CD4-positive, alpha-beta T cell treated with Interleukin-2 at 100 ng/mL for 4 hours (primary cell): ENCODE data around the gene IRX3.
"Not testable (repeated sequence)": the region's sequence is repeated elsewhere in the genome, so short reads cannot be mapped to it uniquely, and the experiment has no call there.

ENCODE experiments used
- DNase-seq: peaks from one replicate; pipeline ENCODE4 v3.0.0-alpha.2; 2020; ENCODE audit warnings: low spot score

Gene IRX3

DNA sequence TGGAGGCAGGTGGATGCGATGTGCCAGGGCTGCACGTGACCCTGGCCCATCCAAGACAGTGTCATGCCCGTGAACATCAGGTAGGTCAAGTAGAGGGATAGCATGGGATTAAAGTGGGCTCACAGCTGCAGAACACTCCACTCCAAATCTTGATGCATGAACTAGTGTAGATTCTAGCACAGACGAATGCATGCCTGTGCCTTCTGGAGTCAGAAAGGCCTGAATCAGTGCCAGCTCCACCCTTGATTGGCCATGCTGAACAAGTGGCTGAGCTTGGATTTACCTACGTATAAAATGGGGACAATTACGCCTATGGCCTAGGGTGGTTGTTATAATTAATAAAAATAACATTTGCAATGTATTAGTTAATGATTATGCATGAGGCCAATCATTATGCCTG lies 10.6 kb downstream of the IRX3 start:
- DNase-seq = no peak

DNA sequence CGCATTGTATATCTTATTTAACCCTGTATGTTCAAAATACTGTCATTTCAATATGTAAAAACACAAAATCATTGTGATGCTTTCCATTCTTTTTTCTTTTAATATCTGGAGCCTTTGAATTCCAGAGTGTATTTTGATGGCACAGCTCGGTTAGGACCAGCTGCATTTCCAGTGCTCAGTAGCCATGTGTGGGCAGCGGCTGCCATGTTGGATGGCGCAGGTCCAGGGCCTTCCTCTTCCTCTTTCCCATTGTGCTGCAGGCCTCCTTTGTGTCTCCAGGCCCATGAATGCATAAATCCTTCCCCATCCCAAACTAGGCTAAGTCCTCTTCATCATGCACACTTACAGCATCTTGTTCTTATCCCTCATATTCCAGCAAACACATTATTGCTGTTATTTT lies 13.0 kb downstream of the IRX3 start:
- no peak for DNase-seq

DNA sequence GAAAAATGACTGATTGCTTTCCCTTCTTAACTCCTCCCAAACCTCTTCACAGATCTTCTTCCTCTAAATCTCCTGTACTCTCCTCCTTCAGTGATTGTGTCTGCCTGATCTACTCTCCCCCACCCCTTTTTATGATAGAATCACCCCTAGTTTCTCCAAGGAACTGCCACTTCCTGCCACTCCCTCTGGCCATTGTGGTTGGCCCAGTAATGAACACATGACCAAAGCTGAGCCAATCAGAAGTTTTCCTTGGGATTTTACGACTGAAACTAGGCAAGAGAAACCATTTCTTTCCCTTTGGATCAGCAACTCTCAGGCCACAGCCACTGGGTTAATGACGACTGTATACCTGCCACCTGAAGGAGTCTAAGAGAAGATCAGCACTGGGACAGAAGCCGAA lies 15.9 kb downstream of the IRX3 start:
- DNase-seq = no peak

DNA sequence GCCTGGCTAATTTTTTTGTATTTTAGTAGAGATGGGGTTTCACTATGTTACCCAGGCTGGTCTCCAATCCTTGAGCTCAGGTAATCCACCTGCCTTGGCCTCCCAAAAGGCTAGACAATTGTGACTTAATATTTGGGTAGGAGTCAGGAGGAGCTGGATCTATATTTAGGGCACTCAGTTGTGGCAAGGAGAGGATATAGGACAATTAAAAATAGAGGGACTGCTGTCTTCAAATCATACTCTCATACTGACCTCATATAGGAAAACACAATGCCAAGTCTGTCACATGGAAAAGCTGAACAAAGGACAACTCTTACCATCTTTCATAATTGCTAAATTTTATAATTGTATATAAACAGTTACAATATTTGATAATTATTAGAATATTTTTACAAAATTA lies 17.1 kb downstream of the IRX3 start:
- DNase-seq = no peak

DNA sequence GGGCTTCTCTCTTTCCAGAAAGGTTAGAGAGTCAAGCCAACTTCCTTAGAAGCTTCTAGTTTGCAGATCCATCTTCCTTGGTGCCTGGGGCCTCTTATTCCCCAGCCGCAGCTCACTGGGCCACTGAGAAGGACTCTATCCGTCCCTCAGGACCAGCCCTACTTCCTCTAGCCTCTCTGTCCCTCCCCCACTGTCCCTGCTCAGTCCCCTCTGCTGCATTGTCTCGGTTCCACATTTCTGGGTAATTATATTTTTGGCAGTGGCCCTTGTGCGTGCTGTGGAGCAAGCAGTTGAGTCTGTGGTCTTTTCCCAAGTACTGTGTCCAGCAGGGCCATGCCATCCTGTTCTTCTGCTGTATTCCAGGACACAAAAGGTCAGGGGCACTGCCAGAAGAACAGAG lies 17.8 kb downstream of the IRX3 start:
- DNase-seq = no peak

DNA sequence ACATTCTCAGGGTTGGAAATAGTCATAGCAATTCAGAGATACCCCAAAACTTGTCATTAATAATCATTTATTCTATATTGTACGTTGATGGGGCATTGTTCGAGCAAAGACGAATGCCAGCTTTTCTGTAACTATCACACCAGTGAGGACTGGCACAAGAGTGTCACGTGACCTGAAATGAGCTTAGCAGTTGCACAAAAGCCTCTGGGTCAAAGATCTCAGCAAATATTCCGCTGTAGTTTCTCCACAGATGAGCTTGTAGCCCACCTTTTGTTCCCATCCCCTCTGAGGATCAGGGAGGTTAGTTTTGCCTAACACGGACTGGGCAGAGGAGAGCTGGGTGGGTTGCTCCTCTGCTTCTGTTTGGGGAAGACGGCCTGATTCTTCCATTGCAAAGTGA lies 18.2 kb downstream of the IRX3 start:
- no peak for DNase-seq

DNA sequence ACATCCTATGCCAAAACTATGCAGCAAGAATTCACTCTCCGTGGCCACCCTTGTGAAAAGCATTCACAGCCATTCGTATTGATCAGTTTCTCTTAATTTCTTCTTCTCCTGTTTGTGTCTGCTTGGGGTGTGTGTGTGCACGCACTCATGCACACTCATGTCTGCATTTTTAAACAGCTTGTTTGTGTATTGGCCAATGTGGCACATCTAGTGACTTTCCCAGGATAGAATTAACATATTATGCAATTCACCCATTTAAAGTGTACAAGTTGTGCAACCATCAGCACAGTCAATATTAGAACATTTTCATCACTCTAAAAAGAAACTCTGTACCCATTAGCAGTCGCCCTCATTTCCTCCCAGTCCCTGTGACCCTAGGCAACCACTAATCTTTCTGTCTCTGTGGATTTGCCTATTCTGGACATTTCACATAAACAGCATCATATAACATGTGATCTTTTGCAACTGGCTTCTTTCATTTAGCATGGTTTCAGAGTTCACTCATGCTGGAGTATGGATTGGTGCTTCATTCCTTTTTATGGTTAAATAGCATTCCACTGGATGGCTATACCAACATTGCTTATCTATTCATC lies 20.1 kb downstream of the IRX3 start:
- DNase-seq = no peak

DNA sequence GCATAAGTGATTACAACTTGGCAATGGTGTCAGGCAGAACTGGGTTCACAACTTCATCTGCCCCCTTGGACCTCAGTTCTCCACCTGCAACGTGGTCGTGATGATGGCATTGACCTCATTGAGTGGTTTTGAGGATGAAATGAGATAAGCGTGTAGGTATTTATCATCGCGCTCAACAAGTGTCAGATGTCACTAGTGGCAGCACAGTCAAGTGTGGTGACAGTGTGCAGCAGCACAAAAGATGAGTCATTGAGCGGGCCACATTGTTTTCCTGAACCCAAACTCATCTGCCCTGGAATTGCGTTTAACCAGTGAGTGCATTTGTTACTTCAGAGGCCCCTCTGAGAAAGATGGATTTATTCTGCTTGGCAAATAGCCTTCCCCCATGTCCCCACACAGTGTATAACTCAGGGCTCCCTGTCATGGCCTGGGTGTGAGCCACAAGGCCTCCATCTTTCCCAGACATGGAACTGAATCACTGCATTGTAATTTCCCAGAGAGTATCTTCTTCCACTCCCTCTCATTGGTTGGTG lies 20.9 kb downstream of the IRX3 start:
- DNase-seq = no peak

DNA sequence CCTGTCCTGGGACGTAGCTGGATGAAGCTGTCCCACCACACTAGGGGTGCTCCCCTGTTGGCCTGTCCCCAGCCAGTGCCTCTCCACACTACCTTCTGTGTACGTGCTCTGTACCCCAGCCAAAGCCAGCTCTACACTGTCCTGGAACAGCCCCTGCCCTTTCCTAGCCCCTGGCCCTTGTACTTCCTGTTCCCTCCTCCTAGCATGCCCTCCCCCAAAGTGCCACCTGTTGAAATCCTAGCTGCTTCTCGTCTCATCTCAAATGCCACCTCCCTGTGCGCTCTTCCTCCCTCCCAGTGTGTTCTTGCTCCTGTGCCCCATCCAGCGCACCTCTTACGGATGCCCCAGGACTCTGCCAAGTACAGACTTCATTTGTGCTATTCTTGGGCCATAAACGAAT lies 33.5 kb downstream of the IRX3 start:
- no peak for DNase-seq

DNA sequence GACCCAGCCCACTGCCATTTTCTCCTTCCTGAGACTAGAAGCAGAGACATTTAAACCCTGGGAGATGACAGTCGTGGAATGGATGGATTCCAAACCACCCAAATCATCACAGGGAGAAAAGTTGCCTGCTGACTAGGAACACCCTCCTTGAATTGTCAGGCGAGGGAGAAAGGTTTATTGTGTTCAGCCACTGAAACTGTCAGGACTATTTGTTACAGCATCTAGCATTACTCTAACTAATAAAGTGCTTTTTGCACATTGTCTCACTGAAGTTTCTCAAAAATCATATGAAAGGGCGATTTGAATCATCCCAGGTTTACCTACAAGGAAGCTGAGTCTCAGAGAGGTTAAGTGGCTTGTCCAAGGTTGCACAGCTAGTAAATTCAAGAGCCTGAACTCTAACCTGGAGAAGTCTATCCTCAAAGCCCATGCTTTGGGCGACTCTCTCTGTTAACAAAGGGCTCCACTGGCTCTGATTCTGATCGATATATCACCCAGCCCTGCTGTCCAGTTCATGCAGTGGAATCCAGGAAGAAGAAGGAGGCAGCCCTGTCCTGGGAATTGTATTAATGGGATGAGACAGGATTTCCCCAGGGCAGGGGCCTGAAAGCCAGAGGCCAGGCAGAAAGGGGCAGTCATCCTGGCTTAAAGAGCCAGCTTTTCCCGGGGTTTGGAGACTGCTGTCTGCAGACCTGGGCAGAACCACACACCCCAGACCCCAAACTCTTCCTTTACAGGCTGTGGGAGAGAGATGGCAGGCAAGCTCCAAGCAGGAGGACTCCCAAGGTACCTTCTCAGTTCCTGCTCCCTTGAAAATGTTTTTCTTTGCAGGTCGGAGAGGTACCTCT lies 37.5 kb downstream of the IRX3 start:
- no peak for DNase-seq

DNA sequence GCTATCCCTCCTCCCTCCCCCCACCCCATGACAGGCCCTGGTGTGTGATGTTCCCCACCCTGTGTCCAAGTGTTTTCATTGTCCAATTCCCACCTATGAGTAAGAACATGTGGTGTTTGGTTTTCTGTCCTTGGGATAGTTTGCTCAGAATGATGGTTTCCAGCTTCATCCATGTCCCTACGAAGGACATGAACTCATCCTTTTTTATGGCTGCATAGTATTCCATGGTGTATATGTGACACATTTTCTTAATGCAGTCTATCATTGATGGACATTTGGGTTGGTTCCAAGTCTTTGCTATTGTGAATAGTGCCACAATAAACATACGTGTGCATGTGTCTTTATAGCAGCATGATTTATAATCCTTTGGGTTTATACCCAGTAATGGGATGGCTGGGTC lies 38.9 kb downstream of the IRX3 start:
- not testable (repeated sequence) for DNase-seq

DNA sequence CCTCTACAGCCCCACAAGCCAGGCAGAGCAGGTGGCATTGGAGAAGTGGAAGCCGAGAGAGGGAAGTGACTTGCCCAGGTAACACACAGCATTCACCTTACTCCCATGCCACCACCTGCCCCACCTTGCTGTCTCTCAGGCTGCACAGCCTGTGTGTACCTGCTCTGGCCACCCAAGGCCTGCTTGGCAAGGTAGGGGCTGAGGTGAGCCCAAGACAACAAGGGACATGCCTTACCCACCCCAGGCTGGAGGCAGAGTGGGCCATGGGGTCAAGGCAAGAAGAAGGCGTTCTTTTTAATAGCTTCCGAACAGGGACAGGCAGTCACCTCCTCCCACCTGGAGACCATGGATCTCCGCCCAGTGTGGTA lies 40.1 kb downstream of the IRX3 start:
- no peak for DNase-seq

DNA sequence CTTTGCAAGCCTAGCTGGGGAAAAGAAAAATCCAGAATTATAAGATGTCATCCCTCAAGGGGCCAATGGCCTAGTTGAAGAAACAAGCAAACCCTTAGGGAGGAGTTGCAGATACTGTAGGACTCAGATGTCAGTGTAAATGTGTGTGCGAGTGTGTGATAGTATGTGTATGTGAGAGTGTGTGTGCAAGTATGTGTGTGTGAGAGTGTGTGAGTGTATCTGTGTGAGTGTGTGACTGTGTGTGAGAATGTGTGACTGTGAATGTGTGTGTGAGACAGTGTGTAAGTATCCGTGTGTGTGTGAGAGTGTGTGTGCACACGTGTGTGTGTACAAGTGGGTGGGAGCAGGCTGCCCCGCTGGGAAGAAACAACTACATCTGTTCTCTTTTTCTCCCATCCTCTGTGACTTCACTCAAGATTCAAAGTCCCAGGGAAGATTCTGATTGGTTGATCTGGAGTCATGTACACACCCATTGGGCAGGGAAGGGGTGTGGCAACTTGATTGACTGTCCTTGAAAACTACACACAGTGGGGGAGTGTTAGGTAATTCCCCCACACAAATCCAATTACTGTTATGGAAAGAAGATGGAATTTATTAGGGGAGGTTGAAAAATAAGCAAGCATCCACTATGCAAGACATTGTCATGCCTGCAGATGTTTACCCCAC lies 40.7 kb downstream of the IRX3 start:
- no peak for DNase-seq

DNA sequence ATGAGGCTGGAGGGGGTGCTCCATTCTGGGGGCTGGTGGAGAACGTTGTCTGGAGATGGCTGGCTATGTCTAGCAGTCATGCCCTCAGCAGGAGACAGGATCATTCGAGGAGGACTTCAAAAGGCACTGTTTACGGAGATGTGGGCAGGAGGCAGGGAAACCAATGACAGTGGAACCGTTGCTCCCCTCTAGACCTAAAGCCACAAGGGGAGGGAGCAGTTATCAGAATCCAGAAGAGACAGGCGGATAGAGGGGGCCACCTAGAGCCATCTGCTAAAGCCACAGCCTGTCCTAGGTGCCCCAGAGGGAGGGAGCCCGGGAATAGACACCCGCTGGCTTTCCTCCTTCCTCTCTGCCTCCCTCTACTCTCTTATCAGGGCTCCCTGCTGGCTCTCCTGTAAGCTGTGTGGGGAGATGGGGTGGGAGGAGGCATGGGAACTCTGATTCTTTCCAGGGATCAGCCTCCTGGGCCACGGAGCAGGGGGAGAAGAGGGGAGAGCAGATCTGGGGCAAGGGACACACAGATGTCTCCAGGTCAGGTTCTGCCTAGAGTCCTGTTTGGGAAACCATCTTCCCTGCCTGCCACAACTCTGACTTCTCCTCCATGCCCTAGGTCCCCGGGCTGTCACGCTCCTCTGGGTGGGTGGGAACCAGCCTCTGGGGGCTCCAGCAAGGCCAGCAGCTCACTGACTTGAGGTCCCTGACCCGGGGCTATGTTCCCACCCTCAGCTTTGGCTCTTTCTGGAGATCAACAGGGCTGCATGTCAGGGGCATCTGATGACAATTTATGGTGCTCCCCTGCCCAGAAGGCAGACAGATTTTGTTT lies 42.3 kb downstream of the IRX3 start:
- no peak for DNase-seq

DNA sequence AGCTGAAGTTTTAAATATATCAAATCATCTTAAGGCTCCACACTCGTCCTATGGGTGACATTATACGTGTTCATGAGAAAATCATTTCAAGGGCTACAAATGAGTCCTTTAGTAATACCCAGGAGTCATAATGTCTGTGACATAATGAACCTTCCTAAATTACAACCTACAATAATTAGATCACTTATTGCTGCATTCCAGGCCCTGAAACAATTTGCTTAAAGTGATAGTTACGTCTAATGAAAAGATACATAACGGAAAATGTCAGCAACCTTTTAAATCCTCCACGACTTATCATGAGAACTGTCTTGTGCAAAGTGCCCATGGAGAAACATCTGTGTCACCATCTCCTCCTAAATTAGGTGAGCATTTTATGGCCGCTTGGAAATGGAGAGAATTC lies 43.4 kb downstream of the IRX3 start:
- no peak for DNase-seq

DNA sequence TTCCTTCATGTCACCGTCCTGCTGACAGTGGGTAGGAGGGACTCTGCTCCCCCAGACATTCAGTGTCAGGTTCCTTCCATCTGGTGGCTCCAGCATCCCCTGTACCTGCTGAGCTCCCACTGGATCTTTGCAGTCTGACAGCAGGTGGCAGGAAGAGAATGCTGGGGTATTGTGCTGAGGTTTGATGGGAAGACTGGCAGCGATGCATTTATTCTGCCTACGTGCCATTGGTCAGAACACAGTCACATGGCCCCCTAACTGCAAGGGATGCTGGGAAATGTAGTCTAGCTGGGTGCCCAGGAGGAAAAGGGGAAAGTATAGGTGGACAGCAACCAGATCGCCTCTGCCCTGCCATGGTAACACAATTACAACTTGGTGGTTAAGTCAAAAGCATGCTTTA lies 44.4 kb downstream of the IRX3 start:
- no peak for DNase-seq

DNA sequence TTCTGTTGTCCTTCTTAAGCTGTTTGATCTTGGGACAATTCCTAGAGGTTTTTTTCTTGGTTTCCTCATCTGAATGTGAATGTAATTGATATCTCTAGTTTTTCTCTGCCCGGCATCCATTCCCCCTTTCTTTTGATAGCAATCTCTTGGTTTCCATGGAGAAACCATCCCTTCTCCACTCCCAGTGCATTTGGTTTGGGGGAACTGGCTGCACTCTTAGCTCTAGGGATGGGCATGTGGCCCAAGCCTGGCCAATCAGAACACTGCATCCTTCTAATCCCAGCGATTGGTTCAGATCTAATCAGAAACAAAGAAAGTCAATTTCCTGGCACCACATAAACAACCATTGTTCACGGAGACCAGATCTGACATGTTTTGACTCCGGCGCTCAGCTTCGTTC lies 45.1 kb downstream of the IRX3 start:
- DNase-seq = no peak

DNA sequence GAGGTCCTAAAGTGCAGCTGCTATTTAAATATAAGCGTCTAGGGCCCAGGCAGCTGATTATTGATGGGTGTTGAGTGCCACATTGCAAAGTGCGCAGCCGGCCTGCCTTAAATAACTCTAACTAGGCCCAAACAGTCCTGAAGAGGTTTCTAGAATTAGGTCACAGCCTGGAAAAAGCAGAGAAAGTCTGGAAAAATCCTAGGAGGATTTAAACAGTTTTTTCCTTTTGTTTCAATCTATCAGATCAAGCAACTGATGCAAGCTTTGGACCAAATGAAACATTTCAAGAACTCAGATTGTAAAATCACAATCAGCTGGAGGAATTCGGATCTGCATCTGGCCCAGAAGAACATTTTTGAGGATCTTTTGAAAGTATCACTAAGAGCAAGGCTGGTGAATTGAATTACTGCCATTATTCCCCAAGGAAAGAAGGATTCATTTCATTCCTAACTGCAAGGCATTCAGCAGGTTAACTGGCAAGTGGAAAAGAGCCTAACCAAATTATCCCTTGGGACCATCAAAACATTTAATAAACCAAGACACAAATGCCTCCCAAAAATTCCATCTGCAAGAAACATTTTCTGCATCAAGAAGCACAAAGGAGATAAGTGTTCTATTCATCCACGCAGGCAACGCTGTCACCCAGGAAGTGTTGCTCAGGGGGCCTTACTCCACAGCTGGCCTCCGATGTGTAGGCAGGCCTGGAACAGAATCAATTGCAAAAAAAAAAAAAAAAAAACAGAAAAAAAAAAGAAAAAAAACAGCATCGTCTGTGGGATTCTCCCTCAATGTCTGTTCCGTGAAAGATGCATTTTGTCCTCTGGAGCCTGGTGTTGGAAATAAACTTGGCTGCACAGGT lies 46.1 kb downstream of the IRX3 start:
- DNase-seq = no peak

DNA sequence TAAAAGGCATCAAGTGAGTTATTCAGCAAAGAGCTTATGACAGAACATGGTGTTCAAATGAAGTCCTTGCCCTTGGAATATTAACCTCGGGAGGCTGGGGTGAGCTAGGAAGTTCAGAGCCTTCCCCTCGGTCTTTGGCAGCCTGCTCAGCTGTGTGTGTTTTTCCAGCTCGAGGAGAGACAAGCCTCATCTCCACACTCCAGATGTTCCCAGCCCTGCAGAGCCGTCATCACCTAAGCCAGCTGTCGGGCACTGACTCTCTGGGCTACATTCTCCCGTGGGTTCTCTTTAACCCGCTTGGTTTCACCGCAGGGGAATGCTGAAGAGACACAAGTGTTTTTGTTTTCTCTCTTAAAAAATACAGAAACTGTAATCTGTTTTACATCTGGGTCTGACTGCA lies 47.1 kb downstream of the IRX3 start:
- no peak for DNase-seq

DNA sequence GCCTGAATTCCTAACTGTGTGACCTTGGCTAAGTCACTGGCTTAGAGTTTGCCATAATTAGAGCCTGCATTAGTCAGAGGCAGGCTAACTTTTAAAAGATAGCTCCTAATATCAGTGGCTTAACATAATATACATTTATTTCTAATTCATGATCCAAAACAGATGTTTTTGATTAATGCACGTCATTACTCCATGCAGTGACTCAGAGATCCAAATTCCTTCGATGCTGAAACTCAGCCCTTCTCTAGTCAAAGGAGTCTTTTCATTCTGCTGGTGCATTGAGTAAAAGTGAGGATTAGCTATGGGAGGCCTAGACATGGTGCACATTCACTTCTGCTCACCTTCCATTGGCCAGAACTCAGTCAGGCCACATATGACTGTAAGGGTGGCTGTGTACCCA lies 49.8 kb downstream of the IRX3 start:
- no peak for DNase-seq

DNA sequence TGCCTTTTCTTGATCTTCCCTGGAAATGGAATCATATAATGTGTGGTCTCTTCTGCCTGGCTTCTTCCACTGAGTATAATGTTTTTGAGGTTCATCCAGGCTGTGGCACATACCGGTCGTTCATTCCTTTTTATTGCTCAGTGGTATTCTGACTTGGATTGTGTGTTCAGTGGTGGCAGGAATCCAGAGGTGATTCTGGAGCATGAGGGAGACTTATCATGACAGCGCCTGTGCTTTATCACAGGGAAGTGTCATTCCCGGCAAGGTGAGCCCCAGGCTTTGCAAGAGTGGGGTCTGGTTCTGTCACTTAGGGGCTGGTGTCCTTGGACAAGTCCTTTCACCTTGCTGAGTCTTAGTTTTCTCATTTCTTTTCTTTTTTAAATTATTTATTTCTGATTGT lies 53.0 kb downstream of the IRX3 start:
- no peak for DNase-seq
